H4 (cell line): ENCODE results near the gene NOS1. TPM values are rescaled to one million over a fixed set of nuclear protein-coding genes. Genes with fewer than 3 reads are reported as not detected.
A peak's percentile ranks its signal among the peaks of the same experiment; 100 is the strongest.
"Not testable (repeated sequence)": the region's sequence is repeated elsewhere in the genome, so short reads cannot be mapped to it uniquely, and the experiment has no call there.

Experiments used
- DNase-seq: peaks from one replicate; pipeline ENCODE4 v3.0.0-alpha.2; 2015; ENCODE audit warnings: low spot score
- total RNA-seq: library from RNA; depleted of rRNA; stranded (reverse); fragments of >200 nt; shearing (Covaris generic); gene quantifications from 2 replicates; pipeline ENCODE4 v1.2.3, GENCODE V29; 2014

The NOS1 gene
- total RNA-seq, 1 experiment from 2014 or later: not detected

DNA sequence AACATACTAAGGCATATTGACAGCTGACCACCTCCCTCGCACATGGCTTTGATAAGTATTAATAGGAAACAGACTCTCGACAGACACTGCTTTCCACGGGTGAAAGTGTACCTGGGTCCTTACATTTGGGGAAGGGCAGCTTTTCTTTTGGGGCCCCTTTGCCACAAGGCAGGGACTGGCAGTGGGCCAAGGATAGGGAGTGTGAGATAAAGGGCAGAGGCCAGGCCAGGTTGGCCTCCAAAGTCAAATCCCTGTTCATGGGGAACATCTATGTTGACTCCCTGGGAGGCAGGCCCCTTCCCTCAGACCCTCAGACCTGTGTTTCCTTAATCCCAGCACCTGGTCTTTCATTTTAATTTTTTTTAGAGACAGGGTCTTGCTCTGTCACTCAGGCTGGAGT is 151.8 kb downstream of the NOS1 start:
- DNase-seq: no peak

DNA sequence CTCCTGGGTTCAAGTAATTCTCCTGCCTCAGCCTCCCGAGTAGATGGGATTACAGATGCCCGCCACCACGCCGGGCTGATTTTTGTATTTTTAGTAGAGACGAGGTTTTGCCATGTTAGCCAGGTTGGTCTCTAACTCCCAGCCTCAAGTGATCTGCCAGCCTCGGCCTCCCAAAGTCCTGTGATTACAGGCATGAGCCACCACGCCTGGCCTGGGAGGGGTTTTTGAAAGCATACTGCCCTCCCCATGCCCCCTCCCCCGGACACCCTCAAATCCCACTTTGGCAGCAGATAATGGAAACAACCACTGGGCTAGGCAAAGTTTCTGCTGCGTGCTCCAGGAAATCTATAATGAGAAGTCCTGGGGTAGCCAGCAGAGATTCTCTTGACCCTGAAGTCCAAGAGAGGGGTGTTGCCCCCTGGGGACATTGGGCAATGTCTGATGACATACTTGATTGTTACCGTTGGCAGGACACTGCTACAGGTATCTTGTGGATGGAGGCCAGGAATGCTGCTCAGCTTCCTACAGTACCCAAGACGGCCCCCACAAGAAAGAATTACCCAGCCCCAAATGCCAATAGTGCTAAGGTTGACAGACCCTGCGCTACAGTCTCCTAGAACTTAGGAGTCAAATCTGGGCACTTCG is 152.5 kb downstream of the NOS1 start:
- DNase-seq: no peak

DNA sequence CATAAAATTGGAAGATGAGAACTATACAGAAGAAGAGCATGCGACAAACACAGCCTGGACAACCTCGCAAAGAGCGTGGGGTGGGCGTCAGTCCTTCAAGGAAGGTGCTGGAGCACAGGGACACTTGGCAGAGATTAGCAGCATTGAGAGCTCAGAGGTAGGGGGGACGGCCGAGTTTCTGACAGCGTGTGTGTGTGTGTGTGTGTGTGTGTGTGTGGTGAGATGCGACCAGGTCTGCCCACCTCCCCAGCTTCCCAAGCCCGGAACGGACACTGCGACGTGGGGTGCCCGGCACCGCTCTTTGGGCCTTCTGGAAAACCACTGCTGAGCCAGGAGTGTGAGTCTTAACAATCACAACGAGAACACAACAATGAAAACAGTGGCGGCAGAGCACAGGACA is 153.2 kb downstream of the NOS1 start:
- no peak for DNase-seq

DNA sequence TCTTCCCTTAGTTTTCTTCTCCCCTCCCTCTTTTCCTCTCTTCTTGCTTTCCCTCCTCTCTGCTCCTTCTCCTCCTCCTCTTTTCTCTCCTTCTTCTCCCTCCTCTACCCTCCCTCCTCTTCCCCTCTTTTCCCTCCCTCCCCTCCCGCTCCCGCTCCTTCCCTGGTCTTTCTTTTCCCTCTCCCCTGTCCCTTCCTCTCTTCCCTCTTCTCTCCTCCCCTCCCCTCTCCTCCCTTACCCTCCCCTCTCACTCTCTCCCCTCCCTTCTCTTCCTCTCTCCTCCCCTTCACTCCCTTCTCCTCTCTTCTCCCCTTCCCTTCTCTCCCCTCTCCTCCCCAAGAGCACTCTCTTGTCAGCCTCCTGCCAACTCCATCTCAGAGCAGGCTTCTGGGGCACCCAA is 153.8 kb downstream of the NOS1 start:
- no peak for DNase-seq

DNA sequence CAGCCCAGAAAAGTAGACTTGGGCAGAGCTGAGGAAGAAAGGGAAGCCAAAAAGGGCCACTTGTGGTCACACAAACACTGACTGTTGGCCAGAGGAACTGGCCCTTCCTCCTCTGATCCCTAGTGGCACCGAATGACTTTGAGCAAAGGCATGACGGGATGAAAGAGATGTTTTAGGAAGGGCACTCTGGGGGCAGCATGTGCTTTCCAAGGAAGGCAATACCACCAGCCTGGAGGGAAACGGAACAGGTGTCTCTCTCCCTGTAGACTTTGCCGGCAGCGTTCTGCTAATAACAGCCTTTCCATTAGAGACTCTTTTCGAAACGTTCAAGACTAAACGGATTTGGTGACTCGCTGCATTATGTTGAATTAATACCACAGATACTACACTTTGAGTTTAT is 158.9 kb downstream of the NOS1 start:
- DNase-seq: no peak

DNA sequence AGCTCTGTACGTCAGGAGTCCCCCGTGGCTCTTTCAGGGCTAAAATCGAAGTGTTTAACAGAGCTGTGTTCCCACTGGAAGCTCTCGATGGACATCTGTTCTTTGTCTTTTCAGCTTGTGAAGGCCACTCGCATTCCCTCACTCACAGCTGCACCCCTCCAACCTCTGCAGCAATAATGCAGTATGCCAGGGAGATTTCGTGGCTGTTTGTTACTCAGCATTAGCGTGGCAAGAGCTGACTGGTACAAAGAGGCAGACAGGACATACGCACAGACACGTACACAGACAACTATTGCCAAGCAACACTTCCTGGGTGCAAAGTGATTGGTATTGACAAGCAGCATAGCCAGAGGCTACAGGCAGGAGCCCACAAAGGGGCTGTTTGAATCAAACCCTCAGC is 159.4 kb downstream of the NOS1 start:
- DNase-seq: no peak

DNA sequence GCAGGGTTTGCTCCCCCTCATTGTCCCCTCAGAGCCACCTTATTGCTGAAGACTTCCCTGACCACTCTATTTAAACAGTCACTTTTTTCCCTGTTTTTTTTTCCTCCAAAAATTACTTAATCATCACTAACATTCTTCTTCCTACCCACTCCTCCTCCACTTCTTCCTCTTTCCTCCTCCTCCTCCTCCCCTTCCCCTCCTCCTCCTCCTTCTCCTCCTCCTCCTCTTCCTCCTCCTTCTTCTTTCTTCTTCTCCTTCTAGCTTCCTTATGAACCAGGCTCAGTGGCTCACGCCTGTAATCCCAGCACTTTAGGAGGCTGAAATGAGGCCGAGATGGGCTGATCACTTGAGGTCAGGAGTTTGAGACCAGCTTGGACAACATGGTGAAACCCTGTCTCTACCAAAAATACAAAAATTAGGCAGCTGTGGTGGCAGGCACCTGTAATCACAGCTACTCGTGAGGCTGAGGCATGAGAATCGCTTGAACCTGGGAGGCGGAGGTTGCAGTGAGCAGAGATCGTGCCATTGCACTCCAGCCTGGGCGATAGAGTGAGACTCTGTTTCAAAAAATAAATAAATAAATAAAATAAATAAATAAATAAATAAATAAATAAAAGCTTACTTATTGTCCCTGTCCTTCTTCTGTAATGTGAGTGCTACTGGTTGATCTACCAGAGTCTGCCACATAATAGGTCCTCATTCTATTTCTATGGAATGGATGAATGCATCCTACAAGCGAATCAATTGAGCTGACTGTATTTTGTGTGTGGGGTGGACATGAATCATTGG is 161.3 kb downstream of the NOS1 start:
- DNase-seq: not testable (repeated sequence)

DNA sequence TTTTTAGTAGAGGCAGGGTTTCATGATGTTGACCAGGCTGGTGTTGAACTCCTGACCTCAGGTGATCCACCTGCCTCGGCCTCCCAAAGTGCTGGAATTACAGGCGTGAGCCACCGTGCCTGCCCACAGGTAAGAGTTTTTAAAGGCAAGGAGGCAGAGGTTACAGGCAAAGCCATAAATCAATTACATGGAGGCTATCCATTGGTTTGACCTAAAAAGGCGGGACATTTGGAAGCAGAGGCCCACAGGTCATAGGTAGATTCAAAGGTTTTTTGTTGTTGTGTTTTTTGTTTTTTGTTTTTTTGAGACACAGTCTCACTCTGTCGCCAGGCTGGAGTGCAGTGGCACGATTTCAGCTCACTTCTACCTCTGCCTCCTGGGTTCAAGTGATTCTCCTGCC is 165.1 kb downstream of the NOS1 start:
- DNase-seq: not testable (repeated sequence)

DNA sequence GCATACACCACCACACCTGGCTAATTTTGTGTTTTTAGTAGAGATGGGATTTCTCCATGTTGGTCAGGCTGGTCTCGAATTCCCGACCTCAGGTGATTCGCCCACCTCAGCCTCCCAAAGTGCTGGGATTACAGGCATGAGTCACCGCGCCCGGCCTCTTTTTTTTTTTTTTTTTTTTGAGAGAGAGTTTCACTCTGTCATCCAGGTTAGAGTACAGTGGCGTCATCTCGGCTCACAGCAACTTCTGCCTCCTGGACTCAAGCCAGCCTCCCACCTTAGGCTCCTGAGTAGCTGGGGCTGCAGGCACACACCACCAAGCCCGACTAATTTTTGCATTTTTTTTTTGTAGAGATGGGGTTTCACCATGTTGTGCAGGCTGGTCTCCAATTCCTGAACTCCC is 166.4 kb downstream of the NOS1 start:
- DNase-seq: not testable (repeated sequence)

DNA sequence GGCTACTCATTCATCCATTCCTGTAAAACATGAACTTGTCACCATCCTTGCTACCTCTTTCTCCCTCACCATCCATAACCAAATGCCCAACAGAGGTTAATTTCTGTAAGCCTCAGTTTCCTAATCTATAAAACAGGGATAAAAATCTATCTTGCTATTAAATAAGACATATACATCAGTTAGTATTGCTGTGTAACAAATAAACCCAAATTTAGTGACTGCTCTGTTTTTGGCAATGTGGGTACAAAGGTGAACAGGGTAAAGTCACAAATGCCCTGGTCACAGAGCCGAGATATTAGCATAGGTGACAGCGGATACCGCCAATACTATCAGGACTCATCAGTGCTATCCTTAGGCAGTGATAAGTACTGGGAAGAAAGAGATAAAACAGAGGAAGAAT is 167.5 kb downstream of the NOS1 start:
- no peak for DNase-seq

DNA sequence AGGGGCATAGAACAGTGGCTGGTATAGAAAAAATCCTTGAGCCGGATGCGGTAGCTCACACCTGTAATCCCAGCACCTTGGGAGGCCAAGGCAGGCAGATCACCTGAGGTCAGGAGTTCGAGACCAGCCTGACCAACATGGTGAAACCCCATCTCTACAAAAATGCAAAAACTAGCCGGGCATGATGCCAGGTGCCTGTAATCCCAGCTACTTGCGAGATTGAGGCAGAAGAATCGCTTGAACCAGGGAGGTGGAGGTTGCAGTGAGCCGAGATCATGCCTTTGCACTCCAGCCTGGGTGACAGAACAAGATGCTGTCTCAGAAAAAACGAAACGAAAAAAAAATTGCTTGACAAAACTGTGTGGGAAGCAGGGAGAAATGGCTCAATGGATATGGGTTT is 168.8 kb downstream of the NOS1 start:
- DNase-seq: not testable (repeated sequence)

DNA sequence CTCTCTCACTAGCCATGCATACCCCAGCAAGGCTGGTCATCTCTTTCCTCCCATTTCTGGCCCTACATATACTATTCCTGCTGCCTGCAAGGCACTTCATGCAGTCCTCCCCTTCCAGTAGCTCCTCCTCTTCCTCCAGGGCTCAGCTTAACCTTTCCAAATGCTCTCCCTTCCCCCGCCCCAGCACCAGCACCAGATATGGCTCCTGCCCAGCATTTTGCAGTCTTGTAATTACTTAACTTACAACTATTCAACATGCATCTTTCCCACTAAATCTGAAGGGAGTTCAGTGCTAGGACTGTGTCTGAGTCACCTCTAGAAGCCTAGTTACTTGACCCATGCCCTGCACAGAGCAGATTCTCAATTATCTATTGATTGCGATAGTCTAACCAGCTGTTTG is 169.4 kb downstream of the NOS1 start:
- no peak for DNase-seq

DNA sequence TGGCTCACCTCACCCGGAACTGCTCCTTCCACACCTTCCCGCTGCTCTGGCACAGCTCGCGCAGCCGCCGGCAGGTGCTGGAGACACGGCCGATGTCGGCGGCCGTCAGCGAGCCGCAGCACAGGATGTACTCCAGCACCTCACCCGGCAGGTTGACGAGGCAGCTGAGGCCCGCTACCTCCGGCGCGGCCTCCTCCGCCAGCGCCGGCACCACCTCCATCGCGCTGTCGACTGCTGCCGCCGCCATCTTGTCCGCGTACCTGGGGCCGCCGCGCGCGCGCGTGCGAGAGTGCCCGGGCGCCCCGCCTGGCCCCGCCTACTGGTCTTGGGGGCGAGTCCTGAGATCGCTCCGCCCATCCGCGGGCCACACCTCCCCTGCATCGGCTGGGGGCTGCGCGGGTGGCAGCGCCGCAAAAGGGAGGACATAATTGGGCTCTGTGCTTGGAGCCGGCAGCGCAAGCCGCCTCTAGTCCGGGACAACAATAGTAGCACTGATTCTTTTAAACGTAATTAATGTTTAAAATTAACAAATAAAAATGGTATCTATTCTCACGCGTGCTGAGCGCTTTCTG is 171.1 kb downstream of the NOS1 start, which contains the start of gene FBXO21:
TSS of gene FBXO21 (minus strand) at position 261 of the 572 bp plus-strand sequence. CDS start at position 247, 14 bp downstream.
- peak; percentile 64 for DNase-seq

DNA sequence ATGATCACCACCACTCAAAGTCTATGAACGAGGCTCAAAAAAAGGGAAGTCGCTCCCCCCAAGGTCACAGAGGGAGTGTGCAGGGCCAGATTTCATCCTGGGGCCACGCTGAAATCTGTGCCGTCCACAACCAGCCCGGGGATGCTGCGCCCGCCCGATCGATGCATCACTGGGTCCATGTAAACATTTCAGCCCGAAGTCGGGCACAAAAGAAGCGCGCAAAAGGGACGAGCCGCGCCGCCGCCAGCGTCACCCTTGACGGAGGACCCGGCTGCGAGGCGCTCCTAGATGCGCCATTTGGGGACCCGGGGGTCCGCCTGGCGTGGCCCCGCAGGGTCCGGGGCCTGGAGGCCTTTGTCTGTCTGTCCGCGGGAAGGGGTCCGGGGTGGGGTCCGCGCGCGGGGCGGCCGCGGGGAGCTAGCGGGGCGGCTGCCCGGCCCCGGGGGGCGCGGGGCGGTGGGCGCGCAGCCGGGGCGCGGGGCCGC is 171.7 kb downstream of the NOS1 start:
- DNase-seq: no peak

DNA sequence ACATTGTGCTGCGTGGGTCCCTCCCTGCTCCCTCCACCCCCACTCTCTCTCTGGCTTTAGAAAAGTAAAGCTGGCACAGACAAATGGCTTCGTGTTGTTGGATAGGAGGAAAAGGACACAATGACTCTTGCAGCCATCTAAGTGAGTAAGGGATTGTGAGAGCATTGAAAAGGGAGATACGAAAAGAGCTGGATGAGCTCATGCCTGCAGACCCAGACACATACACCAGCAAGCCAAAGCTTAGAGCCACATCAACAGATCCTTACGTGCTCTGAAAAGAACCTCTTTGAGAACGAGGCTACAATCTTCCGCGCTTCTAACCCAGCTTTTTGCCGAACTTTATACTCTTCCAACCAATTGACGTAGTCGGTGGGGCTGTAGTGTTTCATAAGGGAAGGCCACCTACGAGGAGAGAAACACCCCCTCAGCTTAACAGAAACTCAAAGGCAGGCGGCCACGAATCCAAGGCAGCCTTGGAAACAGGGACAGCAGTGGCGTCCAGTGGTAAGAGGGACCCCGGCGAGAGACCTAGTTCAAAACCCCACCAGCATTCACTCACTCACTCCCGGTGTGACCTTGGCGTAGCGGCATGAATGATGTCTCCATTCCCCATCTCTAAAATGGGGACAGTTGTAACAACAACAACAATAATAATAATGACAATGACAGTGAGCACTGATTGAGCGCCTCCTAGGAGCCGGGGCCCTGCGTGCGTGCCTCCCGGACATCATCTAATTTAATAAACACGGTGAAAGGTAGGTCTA is 172.3 kb downstream of the NOS1 start:
- DNase-seq: no peak

DNA sequence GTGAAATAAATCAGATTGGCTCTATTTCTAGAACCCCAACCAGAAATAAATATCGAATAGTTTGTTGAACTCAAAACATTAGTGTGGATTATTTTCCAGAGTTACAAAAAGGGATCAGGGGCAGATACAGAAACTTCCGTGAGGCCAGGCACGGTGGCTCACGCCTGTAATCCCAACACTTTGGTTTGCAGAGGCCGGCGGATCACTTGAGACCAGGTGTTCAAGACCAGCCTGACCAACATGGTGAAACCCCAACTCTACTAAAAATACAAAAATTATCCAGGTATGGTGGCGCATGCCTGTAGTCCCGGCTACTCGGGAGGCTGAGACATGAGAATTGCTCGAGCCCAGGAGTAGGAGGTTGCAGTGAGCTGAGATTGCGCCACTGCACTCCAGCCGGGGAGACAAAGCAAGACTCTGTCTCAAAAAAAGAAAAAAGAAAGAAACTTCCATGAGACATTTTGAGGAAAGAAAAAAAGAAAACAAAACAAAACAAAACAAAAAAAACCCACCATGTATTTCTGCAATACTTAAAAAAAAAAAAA is 173.2 kb downstream of the NOS1 start:
- no peak for DNase-seq

DNA sequence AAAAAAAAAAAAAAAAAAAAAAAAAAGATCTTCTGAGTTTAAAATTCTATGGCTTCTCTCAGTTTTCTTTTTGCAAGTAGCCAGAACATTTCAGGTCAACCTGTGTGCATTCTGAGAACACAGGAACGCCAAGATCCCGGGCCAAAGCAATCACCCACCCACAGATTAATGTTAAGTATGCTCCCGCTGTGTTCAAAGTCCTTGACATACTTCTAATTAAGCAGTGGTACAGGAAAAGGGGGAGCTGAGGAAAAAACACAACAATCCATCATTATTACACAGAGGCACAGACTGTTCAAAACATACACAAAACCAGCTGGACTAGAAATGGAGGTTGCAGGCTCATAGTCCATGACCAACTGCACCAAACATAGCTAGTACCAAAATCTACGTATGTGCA is 174.0 kb downstream of the NOS1 start:
- DNase-seq: no peak

DNA sequence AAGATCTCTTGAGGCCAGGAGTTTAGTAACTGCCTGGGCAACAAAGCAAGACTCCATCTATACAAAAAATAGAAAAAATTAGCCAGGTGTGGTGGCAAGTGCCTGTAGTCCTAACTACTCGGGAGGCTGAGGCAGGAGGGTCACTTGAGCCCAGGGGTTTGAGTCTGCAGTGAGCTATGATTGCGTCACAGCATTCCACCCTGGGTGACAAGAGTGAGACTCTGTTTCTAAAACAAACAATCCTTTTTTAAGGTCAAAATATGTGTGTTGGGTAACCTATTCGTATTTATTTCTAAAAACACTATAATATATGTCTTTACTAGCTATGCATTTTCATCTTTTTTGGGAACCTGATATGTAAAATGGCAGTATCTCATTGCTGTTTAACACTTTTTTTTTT is 178.6 kb downstream of the NOS1 start:
- DNase-seq: no peak

DNA sequence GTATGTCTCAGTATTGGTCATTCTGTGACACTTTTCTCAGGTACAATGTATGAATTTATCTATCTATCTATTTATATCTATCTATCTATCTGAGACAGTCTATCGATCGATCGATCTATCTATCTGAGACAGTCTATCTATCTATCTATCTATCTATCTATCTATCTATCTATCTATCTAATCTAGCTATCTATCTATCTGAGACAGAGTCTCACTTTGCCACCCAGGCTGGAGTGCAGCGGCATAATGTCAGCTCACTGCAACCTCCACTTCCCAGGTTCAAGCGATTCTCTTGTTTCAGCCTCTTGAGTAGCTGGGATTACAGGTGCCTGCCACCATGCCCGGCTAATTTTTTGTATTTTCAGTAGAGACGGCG is 180.0 kb downstream of the NOS1 start:
- DNase-seq: not testable (repeated sequence)

DNA sequence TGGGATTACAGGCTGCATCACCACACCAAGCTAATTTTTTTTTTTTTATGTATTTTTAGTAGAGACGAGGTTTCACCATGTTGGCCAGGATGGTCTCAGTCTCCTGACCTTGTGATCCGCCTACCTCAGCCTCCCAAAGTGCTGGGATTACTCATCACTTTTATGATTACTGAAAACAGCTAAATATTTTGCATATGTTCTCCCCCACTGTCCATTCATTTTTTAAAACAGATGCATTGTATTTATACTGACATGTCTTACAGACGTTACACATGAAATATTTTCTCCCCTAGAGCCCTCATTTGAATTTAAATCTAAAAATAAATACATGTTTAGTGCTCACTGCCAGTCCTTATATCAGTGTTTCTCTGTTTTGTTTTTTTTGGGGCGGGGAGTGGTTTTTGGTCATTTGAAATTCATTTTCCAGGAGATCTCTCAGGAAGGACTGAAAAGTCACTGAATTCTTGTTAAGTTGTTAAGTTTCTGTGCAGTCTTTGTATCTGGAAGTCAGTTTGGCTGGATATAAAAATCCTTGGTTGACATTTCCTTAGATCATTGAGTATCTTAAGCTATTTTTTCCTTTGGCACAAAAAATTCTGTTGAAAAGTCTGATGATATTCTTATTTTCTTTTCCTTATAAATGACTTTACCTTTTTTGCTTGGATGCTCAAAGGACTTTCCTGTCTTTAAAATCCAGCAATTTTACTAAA is 180.5 kb downstream of the NOS1 start:
- no peak for DNase-seq

DNA sequence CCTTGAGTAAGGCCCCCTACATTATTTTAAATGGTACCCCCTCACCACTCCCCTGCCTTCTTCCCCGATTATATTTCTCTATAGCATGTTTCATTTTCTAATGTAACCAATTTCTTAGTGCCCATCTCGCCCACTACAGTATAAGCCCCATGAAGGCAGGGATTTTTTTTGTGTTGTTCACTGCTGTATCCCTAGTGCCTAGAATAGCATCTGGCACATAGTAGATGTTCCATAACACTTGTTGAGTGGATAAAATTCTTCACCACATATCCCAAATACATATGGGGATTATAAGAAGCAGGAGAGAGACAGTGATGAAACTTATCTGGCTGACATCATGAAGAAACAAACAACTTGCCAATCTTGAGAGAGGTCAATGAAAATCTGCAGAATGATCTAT is 182.7 kb downstream of the NOS1 start:
- no peak for DNase-seq
